Measurements from ENCODE around the gene FAM120B. TPM values are rescaled to one million over a fixed set of nuclear protein-coding genes. Genes with fewer than 3 reads are reported as not detected.

FAM120B gene
- total RNA-seq, 1 experiment from 2014 or later, result 25.2 TPM

GRCh38 chr6:170344631-170345576 is 38.3 kb downstream of the FAM120B start:
- H3K4me1 ChIP-seq (ENCODE audit: control insufficient read depth in 1 of 2, insufficient read depth in 2 of 2, low read length in 2 of 2), result peaks cover 15% of the 10 kb centered on the region in 2 experiments
- H3K9ac ChIP-seq (ENCODE audit: low read length), result no peak overlapping the region
- H3K4me3 ChIP-seq (replicated peaks in 1 of 2; ENCODE audit: low read depth in 1 of 2, low read length in 2 of 2), result peak overlapping the region in 1 of 2 experiments; percentile 3; a peak in 1 of 4 replicates
- H3K9me3 ChIP-seq (ENCODE audit: control insufficient read depth in 1 of 2, insufficient read depth in 1 of 2, low read depth in 1 of 2, low read length in 2 of 2), result no peaks in the 10 kb centered on the region
- H4K20me1 ChIP-seq (ENCODE audit: insufficient read depth), result no peaks in the 10 kb centered on the region; the same call in 1 of the 2 replicates
- peak; percentile 54 for DNase-seq (ENCODE audit: low read depth, low spot score)
- TF ChIP-seq SP1 (IDR thresholded peaks at IDR 0.05; ENCODE audit: low read depth), result peak; percentile 58
- peak; percentile 70; the same call in 1 of the 2 replicates for TF ChIP-seq FOSL1 (IDR thresholded peaks at IDR 0.05; ENCODE audit: low read depth)
- no peak for TF ChIP-seq SRF (IDR thresholded peaks at IDR 0.05; ENCODE audit: low read depth)
- TF ChIP-seq ATF3 (IDR thresholded peaks at IDR 0.05), result no peak
- TF ChIP-seq TCF7L2 (IDR thresholded peaks at IDR 0.05; ENCODE audit: borderline replicate concordance, extremely low read depth, insufficient read depth, insufficient read length), result peak; percentile 50
- TF ChIP-seq JUND (IDR thresholded peaks at IDR 0.05), result peak; percentile 59
- peak; percentile 94 for ATAC-seq
- H3K36me3 ChIP-seq (ENCODE audit: control insufficient read depth in 1 of 2, insufficient read depth in 2 of 2, low read length in 2 of 2), result peaks cover 6 to 10% of the 10 kb centered on the region in 2 experiments
- no peak overlapping the region for H2AFZ ChIP-seq (ENCODE audit: low read depth, low read length, poor library complexity, severe bottlenecking)
- CTCF ChIA-PET, result no interaction called here
- H3K27ac ChIP-seq (ENCODE audit: low read depth, low read length), result peak overlapping the region; percentile 44
- POLR2A ChIA-PET, result no interaction called here
- H3K79me2 ChIP-seq (ENCODE audit: insufficient read depth, low read length), result peaks cover 6% of the 10 kb centered on the region; the same call in 1 of the 2 replicates
- H3K4me2 ChIP-seq (ENCODE audit: low read length), result peak overlapping the region; percentile 68
- no TSS peak for BruUV-seq (replicated peaks)
- H3K27me3 ChIP-seq (ENCODE audit: insufficient read depth, low read length), result no peaks in the 10 kb centered on the region
- intact Hi-C loops (cut with micrococcal nuclease), result no loop called here
- RAD21 ChIA-PET (ENCODE audit: low non-redundant PET in 1 of 2, low total read pairs in 2 of 2, uncharacterized antibody in 2 of 2, unreplicated experiment in 2 of 2), result interaction anchor here in 1 of 2 experiments (0.7 kb wide), 1 partner anchor 218 kb away, joined by 3 read pairs; no protein-coding TSS in a partner anchor
- no peaks in the 10 kb centered on the region for H3K9me2 ChIP-seq (ENCODE audit: insufficient read depth)

- ATAC-seq (no peak), DNase-seq (ENCODE audit: low read depth, low spot score) (no peak)
- ChIA-PET RAD21 (ENCODE audit: low non-redundant PET in 1 of 2, low total read pairs in 2 of 2, uncharacterized antibody in 2 of 2, unreplicated experiment in 2 of 2) (interaction anchor here in 1 of 2 experiments (0.7 kb wide), 1 partner anchor 219 kb away, joined by 3 read pairs; no protein-coding TSS in a partner anchor), POLR2A (no interaction called here), CTCF (no interaction called here)
- H3K4me2 ChIP-seq (ENCODE audit: low read length), result peak overlapping the region; percentile 68
- intact Hi-C loops (cut with micrococcal nuclease), result no loop called here
- H3K4me3 ChIP-seq (replicated peaks in 1 of 2; ENCODE audit: low read depth in 1 of 2, low read length in 2 of 2), result peak overlapping the region in 1 of 2 experiments; percentile 3; a peak in 1 of 4 replicates
- H3K9me2 ChIP-seq (ENCODE audit: insufficient read depth), result no peaks in the 10 kb centered on the region
- no peaks in the 10 kb centered on the region; a peak in 1 of 4 replicates for H3K9me3 ChIP-seq (ENCODE audit: control insufficient read depth in 1 of 2, insufficient read depth in 1 of 2, low read depth in 1 of 2, low read length in 2 of 2)
- no peaks in the 10 kb centered on the region for H3K27me3 ChIP-seq (ENCODE audit: insufficient read depth, low read length)
- peaks cover 13 to 14% of the 10 kb centered on the region in 2 experiments for H3K36me3 ChIP-seq (ENCODE audit: control insufficient read depth in 1 of 2, insufficient read depth in 2 of 2, low read length in 2 of 2)
- H3K4me1 ChIP-seq (ENCODE audit: control insufficient read depth in 1 of 2, insufficient read depth in 2 of 2, low read length in 2 of 2), result peaks cover 15% of the 10 kb centered on the region in 2 experiments
- no peak overlapping the region for H2AFZ ChIP-seq (ENCODE audit: low read depth, low read length, poor library complexity, severe bottlenecking)
- no peak overlapping the region for H3K9ac ChIP-seq (ENCODE audit: low read length)
- H3K79me2 ChIP-seq (ENCODE audit: insufficient read depth, low read length), result peaks cover under 1% of the 10 kb centered on the region; the same call in 1 of the 2 replicates
- H4K20me1 ChIP-seq (ENCODE audit: insufficient read depth), result no peaks in the 10 kb centered on the region; the same call in 1 of the 2 replicates
- H3K27ac ChIP-seq (ENCODE audit: low read depth, low read length), result peak overlapping the region; percentile 44; the same call in 1 of the 2 replicates
- BruUV-seq (replicated peaks), result no TSS peak
- no peak for TF ChIP-seq REST (IDR thresholded peaks at IDR 0.05; ENCODE audit: low read depth)
- TF ChIP-seq TCF7L2 (IDR thresholded peaks at IDR 0.05; ENCODE audit: borderline replicate concordance, extremely low read depth, insufficient read depth, insufficient read length), result no peak
- no peak for TF ChIP-seq SIN3A (IDR thresholded peaks at IDR 0.05; ENCODE audit: low read depth)
- no peak for TF ChIP-seq EGR1 (IDR thresholded peaks at IDR 0.05; ENCODE audit: low read depth)
- no peak for TF ChIP-seq ELF1 (IDR thresholded peaks at IDR 0.05; ENCODE audit: borderline replicate concordance, low read depth)
- TF ChIP-seq SRF (IDR thresholded peaks at IDR 0.05; ENCODE audit: low read depth), result no peak
- no peak for TF ChIP-seq ZBTB33 (IDR thresholded peaks at IDR 0.05; ENCODE audit: extremely low read depth, insufficient replicate concordance, low read length)
These were observed 39.1 kb downstream of the FAM120B start for GRCh38 chr6:170345662-170346061.

All from HCT116 (cell line).